Measurements from ENCODE around the gene CDC42.

Gene CDC42

DNA sequence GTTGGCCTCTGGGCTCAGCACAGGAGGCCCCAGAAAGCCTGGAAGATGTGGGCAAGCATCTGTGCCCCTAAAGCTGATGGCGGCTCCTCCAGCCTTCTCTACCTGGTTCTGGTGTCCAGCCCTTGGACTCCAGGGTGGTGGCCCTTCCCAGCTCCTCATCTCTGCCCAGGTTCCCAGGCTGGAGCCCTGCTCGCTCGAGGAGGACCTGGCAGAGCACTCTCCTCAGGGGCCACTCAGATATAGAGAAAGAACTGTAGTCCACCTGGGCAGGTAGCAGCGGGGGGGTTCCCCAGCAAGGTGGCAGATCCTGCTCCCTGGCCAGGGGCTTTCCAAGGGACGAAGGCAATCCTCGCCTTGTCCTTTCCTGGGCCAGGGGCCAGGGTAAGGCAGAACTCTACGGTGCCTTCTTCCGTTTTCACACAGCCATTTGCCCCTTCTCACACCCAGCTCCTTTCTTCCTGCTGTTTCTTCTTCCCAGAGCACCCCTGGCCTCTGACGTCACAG is 71.4 kb downstream of the CDC42 start:
- no peak overlapping the region for H3K4me3 ChIP-seq (ENCODE audit: low read depth, low read length)
- no peak for TF ChIP-seq CTCF (IDR thresholded peaks at IDR 0.05; ENCODE audit: low read depth, low read length, missing control alignments)
- no peak for DNase-seq (ENCODE audit: low read depth)

GRCh38 chr1:22124592-22125229 is 72.2 kb downstream of the CDC42 start:
- TF ChIP-seq CTCF (IDR thresholded peaks at IDR 0.05; ENCODE audit: low read depth, low read length, missing control alignments) = no peak
- H3K4me3 ChIP-seq (ENCODE audit: low read depth, low read length) = no peak overlapping the region
- no peak for DNase-seq (ENCODE audit: low read depth)

DNA sequence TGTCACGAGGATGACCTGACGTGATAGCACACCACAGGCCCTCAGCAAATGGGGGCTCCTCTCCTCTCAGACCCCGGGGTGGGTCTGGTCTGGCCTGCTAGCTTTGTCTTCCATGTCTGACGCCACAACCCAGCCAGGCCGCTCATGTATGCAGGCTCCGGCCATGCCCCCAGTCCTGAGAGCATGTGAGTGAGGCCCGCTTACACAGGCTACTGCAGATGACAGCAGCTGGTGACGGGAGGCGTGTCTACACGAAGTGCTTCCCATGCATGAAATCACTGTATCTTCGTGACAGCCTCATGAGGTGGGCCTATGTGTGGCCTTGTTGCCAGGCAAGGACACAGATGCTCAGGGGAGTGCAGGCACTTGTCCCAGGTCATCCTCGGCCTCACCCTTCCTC is 74.0 kb downstream of the CDC42 start:
- TF ChIP-seq CTCF (IDR thresholded peaks at IDR 0.05; ENCODE audit: low read depth, low read length, missing control alignments) = no peak
- no peak overlapping the region for H3K4me3 ChIP-seq (ENCODE audit: low read depth, low read length)
- DNase-seq (ENCODE audit: low read depth) = no peak

DNA sequence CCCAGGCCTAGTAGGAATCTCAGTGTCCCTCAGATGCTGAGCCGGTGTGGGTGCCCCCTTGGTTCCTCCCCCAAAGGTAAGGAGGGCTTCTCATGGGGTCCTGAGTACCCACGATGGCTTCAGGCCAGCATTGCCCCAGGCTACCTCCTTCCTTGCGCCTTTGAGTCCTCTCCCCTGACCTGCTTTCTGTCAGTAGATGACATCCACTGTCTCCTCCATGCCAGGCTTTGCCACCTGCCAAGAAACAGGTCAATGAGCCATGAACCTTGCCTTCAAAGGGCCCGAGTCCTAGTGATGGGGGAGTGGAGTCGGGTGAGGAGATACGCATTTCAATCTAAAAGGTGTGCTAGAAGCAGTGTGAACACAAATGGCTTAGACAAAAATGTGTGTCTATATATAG is 74.7 kb downstream of the CDC42 start:
- no peak for TF ChIP-seq CTCF (IDR thresholded peaks at IDR 0.05; ENCODE audit: low read depth, low read length, missing control alignments)
- no peak for DNase-seq (ENCODE audit: low read depth)

DNA sequence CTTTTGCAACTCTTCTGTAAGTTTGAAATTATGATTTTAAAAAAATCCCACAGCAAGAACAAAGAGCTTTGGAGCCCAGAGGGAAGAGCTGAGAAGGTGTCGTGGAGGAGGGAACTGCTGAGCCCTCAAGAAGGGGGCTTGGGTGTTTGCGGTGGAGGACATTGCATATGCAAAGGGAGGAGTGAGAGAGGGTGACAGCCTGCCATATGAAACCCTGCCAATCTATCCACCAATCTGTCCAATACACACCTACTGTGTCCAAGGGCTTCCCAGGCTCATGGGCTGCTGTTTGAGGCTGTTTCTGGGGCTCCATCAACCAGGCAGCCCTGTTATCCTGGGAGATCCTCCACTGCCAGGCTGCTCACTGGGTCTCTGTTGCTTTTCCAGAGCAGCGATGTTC is 75.2 kb downstream of the CDC42 start:
- DNase-seq (ENCODE audit: low read depth) = no peak
- no peak overlapping the region for H3K4me3 ChIP-seq (ENCODE audit: low read depth, low read length)
- no peak for TF ChIP-seq CTCF (IDR thresholded peaks at IDR 0.05; ENCODE audit: low read depth, low read length, missing control alignments)

More for the DNA sequence above, 74.7 kb downstream of the CDC42 start:
- no peak overlapping the region for H3K4me3 ChIP-seq (ENCODE audit: low read depth, low read length)

DNA sequence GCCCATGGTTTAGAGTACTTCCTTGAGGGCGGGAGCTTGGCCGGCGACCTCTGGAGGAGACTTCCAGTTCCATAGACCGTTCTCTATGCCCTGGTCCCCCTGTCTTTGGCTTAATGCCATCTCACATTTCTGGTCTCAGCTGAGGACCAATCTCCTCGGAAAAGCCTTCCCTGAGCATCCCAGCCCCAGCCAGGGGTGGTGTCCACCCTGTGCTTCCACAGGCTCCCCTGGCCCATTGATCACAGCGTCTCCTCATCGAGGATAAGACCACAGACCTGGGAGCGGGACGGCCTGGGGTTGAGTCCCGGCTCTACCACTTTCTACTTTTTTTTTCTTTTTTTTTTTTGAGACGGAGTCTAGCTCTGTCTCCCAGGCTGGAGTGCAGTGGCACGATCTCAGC is 75.9 kb downstream of the CDC42 start:
- no peak for TF ChIP-seq CTCF (IDR thresholded peaks at IDR 0.05; ENCODE audit: low read depth, low read length, missing control alignments)
- H3K4me3 ChIP-seq (ENCODE audit: low read depth, low read length) = no peak overlapping the region
- no peak for DNase-seq (ENCODE audit: low read depth)

DNA sequence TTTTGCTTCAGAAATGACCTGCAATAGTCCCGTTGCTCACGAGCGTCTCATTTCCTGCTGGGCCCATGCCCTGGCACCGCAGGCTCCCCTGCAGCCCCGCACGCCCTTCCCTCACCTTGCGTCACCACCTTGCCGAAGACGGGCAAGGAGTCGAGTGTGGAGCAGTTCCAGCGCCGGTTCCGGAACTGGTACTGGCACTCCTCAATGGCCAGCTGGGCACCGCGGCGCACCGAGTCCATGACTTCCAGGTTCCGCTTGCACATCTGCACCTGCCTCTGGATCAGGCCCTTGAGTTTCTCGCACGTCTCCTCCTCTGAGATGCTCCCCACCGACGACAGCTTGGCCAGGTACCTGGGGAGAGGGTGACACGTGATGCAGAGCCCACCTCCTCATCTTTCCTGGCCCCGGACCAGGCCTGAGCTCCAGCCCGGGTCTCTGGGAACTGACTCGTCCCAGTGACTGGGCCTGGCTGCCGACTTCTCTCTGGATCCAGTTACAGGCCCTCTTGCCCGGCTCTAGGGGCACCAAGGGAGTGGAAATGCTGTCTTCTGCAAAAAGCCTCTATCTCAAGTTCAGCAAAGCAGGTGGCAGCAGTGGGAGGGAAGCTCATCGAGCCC is 77.1 kb downstream of the CDC42 start:
- TF ChIP-seq CTCF (IDR thresholded peaks at IDR 0.05; ENCODE audit: low read depth, low read length, missing control alignments) = no peak
- no peak overlapping the region for H3K4me3 ChIP-seq (ENCODE audit: low read depth, low read length)
- no peak for DNase-seq (ENCODE audit: low read depth)
